ENCODE results near the gene CFI.

Gene CFI

DNA sequence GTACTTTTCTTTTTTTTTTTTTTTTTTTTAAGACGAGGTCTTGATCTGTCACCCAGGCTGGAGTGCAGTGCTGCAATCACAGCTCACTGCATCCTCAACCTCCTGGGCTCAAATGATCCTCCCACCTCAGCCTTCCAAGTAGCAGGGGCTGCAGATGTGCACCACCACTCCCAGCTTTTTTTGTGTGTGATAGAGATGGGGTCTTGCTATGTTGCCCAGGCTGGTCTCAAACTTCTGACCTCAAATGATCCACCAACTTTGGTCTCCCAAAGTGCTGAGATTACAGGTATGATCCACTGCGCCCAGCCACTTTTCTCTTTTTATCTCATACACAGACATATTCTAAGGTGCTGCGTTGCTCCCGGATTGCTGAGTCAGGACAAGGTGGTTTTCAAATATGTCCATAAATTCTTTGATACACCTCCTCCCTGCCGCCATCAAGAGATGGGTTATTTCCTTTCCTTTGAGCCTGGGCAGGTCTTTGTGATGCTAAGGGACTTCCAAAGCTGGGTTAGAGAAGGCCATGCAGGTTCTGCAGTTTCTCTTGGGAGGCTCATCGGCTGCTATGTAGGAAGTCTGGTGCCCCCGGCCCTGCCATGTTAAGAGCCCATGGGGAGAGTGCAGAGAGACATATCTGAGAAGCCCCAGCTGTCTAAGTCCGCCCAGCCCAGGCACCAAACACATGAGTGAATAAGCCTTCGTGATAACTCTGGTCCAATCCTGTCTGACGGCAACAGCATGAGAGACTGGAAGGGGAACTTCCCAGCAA is 63.5 kb downstream of the CFI start:
- no peak for DNase-seq (ENCODE audit: low read depth)
- H3K4me3 ChIP-seq (replicated peaks; ENCODE audit: low read depth, low read length): no peak overlapping the region
- TF ChIP-seq, protein P1, sequence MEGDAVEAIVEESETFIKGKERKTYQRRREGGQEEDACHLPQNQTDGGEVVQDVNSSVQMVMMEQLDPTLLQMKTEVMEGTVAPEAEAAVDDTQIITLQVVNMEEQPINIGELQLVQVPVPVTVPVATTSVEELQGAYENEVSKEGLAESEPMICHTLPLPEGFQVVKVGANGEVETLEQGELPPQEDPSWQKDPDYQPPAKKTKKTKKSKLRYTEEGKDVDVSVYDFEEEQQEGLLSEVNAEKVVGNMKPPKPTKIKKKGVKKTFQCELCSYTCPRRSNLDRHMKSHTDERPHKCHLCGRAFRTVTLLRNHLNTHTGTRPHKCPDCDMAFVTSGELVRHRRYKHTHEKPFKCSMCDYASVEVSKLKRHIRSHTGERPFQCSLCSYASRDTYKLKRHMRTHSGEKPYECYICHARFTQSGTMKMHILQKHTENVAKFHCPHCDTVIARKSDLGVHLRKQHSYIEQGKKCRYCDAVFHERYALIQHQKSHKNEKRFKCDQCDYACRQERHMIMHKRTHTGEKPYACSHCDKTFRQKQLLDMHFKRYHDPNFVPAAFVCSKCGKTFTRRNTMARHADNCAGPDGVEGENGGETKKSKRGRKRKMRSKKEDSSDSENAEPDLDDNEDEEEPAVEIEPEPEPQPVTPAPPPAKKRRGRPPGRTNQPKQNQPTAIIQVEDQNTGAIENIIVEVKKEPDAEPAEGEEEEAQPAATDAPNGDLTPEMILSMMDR (IDR thresholded peaks at IDR 0.05; ENCODE audit: low read length, missing control alignments): no peak

DNA sequence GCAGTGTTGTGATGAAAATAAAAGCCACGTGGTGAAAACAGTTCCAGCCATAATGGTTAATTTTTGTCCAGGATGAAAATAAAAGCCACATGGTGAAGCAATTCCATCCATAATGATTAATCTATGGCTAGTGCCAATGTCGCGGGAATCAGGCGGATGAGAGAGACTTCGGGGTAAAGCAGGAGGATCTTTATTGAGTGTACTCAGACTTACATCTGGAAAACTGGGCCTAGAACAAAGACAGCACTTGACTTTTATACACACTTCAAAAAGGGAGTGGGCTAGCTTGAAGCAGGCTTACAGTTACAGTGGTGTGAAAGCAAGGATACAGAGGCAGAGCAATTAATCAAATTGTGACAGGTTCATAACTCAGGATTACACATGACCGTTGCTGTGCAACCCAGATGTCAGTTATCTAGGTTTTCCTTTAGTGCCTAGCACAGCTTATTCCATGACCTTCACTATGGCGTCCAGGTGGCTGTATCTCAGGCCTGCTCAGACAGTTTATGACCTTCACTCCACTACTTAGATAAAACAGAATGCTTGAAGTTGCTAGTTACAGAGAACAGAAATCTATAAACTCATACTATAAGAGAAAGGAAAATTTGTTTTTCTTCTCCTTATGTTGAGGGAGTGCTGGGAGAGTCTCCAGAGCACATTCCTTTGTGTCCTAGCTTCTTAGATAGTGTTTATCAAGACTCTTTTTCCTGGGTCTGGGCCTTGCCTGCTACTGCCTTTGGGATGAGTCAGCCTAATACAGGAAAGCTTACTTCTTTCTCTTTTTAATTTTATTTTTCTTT is 66.0 kb downstream of the CFI start:
- TF ChIP-seq, protein P1 (IDR thresholded peaks at IDR 0.05; ENCODE audit: low read length, missing control alignments): no peak
- H3K4me3 ChIP-seq (replicated peaks; ENCODE audit: low read depth, low read length): no peak overlapping the region
- DNase-seq (ENCODE audit: low read depth): peak; percentile 41

DNA sequence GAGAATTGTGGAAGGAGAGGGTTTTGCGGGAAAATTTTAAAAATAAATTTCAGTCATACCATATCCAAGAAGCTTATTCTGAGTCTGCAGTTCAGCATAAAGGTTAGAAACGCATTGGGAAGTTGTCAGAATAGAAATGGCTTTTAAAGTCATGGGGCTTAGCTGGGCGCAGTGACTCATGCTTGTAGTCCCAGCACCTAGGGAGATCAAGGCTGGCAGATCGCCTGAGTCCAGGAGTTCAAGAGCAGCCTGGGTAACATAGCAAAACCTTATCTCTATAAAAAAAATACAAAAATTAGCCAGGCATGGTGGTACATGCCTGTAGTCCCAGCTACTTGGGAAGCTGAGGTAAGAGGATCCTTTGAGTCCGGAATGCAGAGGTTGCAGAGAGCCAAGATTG is 68.1 kb downstream of the CFI start:
- DNase-seq (ENCODE audit: low read depth): no peak
- TF ChIP-seq, protein P1 (IDR thresholded peaks at IDR 0.05; ENCODE audit: low read length, missing control alignments): no peak

DNA sequence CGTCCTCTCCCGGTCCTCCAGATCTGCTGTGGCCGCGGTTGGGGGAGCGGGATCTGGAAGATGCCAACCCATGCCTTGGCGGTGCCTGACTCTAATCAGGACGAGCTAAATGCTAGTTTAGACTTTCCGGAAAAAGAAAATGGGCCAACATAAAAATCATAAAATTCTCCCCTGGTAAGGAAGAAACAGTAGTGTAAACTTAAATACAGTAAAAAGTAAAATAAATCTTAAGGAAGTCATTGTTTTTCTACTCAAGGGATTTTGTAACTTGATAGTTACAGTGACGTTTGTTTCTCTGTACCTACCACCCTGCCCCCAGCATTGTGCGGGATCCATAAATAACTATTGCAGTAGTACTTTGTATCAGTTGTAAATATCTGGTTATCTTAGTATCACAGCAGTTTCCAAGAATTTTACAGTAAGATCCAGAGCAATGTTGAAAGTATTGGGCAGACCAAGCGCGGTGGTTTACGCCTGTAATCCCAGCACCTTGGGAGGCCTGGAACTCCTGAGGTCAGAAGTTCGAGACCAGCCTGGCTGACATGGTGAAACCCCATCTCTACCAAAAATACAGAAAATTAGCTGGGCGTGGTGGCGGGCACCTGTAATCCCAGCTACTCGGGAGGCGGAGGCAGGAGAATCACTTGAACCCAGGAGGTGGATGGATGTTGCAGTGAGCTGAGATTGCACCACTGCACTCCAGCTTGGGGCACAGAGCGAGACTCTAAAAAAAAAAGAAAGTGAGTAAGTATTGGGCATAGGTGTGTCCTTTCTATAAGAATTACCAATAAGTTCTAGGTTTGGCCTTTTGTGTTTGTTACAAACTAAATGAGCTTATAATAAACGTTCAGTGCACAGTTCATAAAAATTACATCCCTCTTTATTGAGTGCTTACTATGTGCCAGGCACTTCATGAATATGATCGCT is 70.9 kb downstream of the CFI start:
- TF ChIP-seq, protein P1 (IDR thresholded peaks at IDR 0.05; ENCODE audit: low read length, missing control alignments): no peak
- H3K4me3 ChIP-seq (replicated peaks; ENCODE audit: low read depth, low read length): peak overlapping the region; percentile 73
- DNase-seq (ENCODE audit: low read depth): peak; percentile 4

More for the DNA sequence above, 68.1 kb downstream of the CFI start:
- no peak overlapping the region for H3K4me3 ChIP-seq (replicated peaks; ENCODE audit: low read depth, low read length)

DNA sequence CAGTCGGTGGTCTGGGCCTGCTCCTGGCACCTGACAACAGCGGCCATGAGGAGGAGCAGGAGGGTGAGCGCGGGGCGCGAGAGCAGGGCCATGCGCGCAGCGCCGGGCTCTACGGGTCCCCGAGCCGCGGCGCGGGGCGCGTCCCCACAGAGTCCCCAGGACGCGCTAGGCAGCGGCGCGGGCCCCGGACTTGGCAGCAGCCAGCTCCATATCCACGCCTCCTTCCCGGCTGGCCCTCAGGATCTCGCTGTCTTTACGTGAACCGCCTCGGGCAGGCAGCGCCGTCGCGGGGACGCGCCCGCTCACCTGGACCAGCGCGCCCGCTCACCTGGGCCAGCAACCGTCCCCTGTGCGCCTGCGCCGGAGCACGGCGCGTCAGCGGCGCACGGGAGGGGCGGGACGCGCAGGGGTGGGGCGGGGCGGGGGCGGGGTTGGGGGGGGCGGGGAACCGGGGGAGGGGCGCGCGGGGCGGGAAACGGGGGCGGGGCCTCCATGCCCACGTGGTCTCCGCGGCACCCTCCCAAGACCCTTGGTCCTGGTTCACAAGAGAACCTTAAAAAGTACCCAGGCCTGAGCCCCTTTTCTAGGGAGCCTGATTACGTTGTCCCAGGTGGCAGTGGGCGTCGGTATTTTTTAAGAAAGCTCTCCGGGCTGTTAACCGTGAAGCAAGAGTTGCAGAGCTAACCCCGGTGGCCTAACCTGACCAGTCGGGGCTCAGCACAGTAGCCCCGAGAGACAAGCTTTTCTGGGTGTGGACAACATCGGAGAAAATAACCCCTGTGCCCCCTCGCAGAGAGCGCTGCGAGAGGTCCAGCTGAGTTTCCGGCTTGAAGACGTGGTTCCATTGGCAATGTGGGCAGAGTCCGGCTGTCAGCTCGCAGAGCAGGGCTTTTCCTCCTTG is 71.8 kb downstream of the CFI start, which contains the start of gene PLA2G12A:
Gene PLA2G12A (minus strand): TSS at position 353 of the 901 bp plus-strand sequence. CDS start 261 bp downstream, at position 92.
- DNase-seq (ENCODE audit: low read depth): peak; percentile 58
- TF ChIP-seq, protein P1 (IDR thresholded peaks at IDR 0.05; ENCODE audit: low read length, missing control alignments): no peak
- H3K4me3 ChIP-seq (replicated peaks; ENCODE audit: low read depth, low read length): peak within 1 kb of the TSS; percentile 73

Measured in fibroblast of pulmonary artery (primary cell).